ENCODE results near the gene COL15A1. TPM values are rescaled to one million over a fixed set of nuclear protein-coding genes. Genes with fewer than 3 reads are reported as not detected.

The COL15A1 gene
- polyA plus RNA-seq, 1 donor (not counting 4 experiments of a cell fraction or from before 2014, with no cell fraction given), result not detected

- dilution Hi-C loops (cut with MboI; ENCODE audit: extremely low pct_ligation_motif_present, low sequenced_read_pairs), result no loop called here
These were observed 25.1 kb downstream of the COL15A1 start for GRCh38 chr9:98968601-98969337.

DNA sequence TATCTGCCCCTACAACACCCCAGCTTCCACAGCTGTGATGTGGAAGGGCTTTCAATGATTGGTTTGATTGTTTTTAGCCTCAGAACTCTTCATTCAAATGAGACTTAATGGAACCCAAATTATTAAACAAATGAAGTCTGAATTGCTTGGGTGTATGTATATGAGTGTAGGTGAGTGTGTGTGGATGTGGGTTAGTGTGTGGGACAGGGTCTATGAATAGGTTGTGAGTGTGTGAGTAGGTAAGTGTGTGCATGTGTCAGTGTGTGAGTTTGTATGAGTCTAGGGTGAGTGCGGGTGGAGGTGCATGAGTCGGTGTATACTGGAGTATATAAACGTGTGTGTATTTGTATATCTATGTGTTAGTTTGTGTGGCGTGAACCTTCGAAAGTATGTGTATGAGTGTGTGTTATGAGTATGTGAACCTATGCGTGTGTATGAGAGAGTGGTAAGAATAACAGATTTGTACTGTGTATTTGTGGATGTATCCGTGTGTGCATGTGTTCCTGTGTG lies 26.9 kb downstream of the COL15A1 start:
- no peak for TF ChIP-seq EZH2 (IDR thresholded peaks at IDR 0.05; ENCODE audit: low read length)
- TF ChIP-seq, protein P1, sequence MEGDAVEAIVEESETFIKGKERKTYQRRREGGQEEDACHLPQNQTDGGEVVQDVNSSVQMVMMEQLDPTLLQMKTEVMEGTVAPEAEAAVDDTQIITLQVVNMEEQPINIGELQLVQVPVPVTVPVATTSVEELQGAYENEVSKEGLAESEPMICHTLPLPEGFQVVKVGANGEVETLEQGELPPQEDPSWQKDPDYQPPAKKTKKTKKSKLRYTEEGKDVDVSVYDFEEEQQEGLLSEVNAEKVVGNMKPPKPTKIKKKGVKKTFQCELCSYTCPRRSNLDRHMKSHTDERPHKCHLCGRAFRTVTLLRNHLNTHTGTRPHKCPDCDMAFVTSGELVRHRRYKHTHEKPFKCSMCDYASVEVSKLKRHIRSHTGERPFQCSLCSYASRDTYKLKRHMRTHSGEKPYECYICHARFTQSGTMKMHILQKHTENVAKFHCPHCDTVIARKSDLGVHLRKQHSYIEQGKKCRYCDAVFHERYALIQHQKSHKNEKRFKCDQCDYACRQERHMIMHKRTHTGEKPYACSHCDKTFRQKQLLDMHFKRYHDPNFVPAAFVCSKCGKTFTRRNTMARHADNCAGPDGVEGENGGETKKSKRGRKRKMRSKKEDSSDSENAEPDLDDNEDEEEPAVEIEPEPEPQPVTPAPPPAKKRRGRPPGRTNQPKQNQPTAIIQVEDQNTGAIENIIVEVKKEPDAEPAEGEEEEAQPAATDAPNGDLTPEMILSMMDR (optimal IDR thresholded peaks at IDR 0.05 in 1 of 3, IDR thresholded peaks at IDR 0.05 in 1 of 3, conservative IDR thresholded peaks at IDR 0.05 in 1 of 3; ENCODE audit: extremely low read depth in 1 of 3, insufficient read depth in 2 of 3, low read length in 3 of 3), result no peak
- Histone ChIP-seq H3K4me3 (ENCODE audit: control insufficient read depth in 2 of 3, extremely low read depth in 1 of 3, insufficient read depth in 2 of 3, low read depth in 1 of 3, low read length in 3 of 3) (no peak overlapping the region), H3K9me1 (ENCODE audit: control insufficient read depth, extremely low read depth, insufficient read depth, low read length) (no peaks in the 10 kb centered on the region), H3K27ac (ENCODE audit: control insufficient read depth, insufficient read depth, low read length) (no peak overlapping the region), H3K79me2 (ENCODE audit: control insufficient read depth, insufficient read depth, low read length) (no peaks in the 10 kb centered on the region), H3K9ac (ENCODE audit: control insufficient read depth, extremely low read depth, insufficient read depth, low read length) (no peak overlapping the region), H4K20me1 (ENCODE audit: control insufficient read depth, extremely low read depth, insufficient read depth, low read length) (no peaks in the 10 kb centered on the region), H3K4me2 (ENCODE audit: control insufficient read depth, extremely low read depth, insufficient read depth, low read depth, low read length) (no peak overlapping the region), H3K36me3 (ENCODE audit: control insufficient read depth in 2 of 2, extremely low read depth in 1 of 2, insufficient read depth in 2 of 2, low read length in 2 of 2) (no peaks in the 10 kb centered on the region), H3K4me1 (ENCODE audit: control insufficient read depth, extremely low read depth, insufficient read depth, low read length) (peaks cover 7% of the 10 kb centered on the region), H3K9me3 (ENCODE audit: control insufficient read depth, low read depth, low read length) (no peaks in the 10 kb centered on the region), H3K27me3 (ENCODE audit: control insufficient read depth, extremely low read depth, insufficient read depth, low read length) (peaks cover 12% of the 10 kb centered on the region), H2AFZ (ENCODE audit: control insufficient read depth, low read length) (no peak overlapping the region)
- no peak for FAIRE-seq
- DNase-seq (ENCODE audit: low read depth, low spot score), result no peak
- dilution Hi-C loops (cut with MboI; ENCODE audit: extremely low pct_ligation_motif_present, low sequenced_read_pairs), result no loop called here

More at GRCh38 chr9:98968601-98969337, 25.1 kb downstream of the COL15A1 start:
- DNase-seq (ENCODE audit: low read depth, low spot score) (no peak), FAIRE-seq (no peak)
- peaks cover 4% of the 10 kb centered on the region for H3K4me1 ChIP-seq (ENCODE audit: control insufficient read depth, extremely low read depth, insufficient read depth, low read length)
- no peaks in the 10 kb centered on the region for H3K9me3 ChIP-seq (ENCODE audit: control insufficient read depth, low read depth, low read length)
- no peak overlapping the region for H3K4me3 ChIP-seq (ENCODE audit: control insufficient read depth in 2 of 3, extremely low read depth in 1 of 3, insufficient read depth in 2 of 3, low read depth in 1 of 3, low read length in 3 of 3)
- no peak overlapping the region for H3K9ac ChIP-seq (ENCODE audit: control insufficient read depth, extremely low read depth, insufficient read depth, low read length)
- no peaks in the 10 kb centered on the region for H3K79me2 ChIP-seq (ENCODE audit: control insufficient read depth, insufficient read depth, low read length)
- no peak overlapping the region for H3K27ac ChIP-seq (ENCODE audit: control insufficient read depth, insufficient read depth, low read length)
- H3K4me2 ChIP-seq (ENCODE audit: control insufficient read depth, extremely low read depth, insufficient read depth, low read depth, low read length), result no peak overlapping the region
- peaks cover 6% of the 10 kb centered on the region for H3K27me3 ChIP-seq (ENCODE audit: control insufficient read depth, extremely low read depth, insufficient read depth, low read length)
- no peaks in the 10 kb centered on the region for H3K36me3 ChIP-seq (ENCODE audit: control insufficient read depth in 2 of 2, extremely low read depth in 1 of 2, insufficient read depth in 2 of 2, low read length in 2 of 2)
- H3K9me1 ChIP-seq (ENCODE audit: control insufficient read depth, extremely low read depth, insufficient read depth, low read length), result no peaks in the 10 kb centered on the region
- TF ChIP-seq EZH2 (IDR thresholded peaks at IDR 0.05; ENCODE audit: low read length), result no peak
- TF ChIP-seq, protein P1 (optimal IDR thresholded peaks at IDR 0.05 in 1 of 3, IDR thresholded peaks at IDR 0.05 in 1 of 3, conservative IDR thresholded peaks at IDR 0.05 in 1 of 3; ENCODE audit: extremely low read depth in 1 of 3, insufficient read depth in 2 of 3, low read length in 3 of 3), result no peak
- no peaks in the 10 kb centered on the region for H4K20me1 ChIP-seq (ENCODE audit: control insufficient read depth, extremely low read depth, insufficient read depth, low read length)
- no peak overlapping the region for H2AFZ ChIP-seq (ENCODE audit: control insufficient read depth, low read length)
